ENCODE measurements around the gene SLFN12L. TPM values are rescaled to one million over a fixed set of nuclear protein-coding genes. Genes with fewer than 3 reads are reported as not detected.

Gene SLFN12L
- total RNA-seq, 1 experiment from 2014 or later, result not detected

- Histone ChIP-seq H2AFZ (ENCODE audit: low read length) (no peak overlapping the region), H3K27me3 (ENCODE audit: low read length) (no peaks in the 10 kb centered on the region), H3F3A (ENCODE audit: low read length, unreplicated experiment) (no peaks in the 10 kb centered on the region), H3K4me3 (ENCODE audit: low read length) (no peak overlapping the region), H3K9me3 (ENCODE audit: low read length) (no peaks in the 10 kb centered on the region), H3K36me3 (ENCODE audit: low read depth, low read length) (no peaks in the 10 kb centered on the region), H3K4me1 (ENCODE audit: insufficient read depth, low read length) (no peaks in the 10 kb centered on the region), H3K4me2 (ENCODE audit: low read length) (no peak overlapping the region), H3K27ac (ENCODE audit: low read length) (no peak overlapping the region), H3K9me2 (replicated peaks; ENCODE audit: low read length) (no peaks in the 10 kb centered on the region), H4K20me1 (ENCODE audit: low read length) (no peaks in the 10 kb centered on the region), H3K79me2 (ENCODE audit: low read length) (no peaks in the 10 kb centered on the region), H3K9ac (ENCODE audit: low read length) (no peak overlapping the region)
- DNase-seq, result no peak
- BruUV-seq (replicated peaks), result no TSS peak
- intact Hi-C loops (cut with micrococcal nuclease), result no loop called here
- ChIA-PET CTCF (no interaction called here), POLR2A (ENCODE audit: unreplicated experiment) (no interaction called here)
- ATAC-seq, result no peak
- TF ChIP-seq EZH2phosphoT487 (IDR thresholded peaks at IDR 0.05; ENCODE audit: borderline replicate concordance, low read length) (no peak), EZH2 (IDR thresholded peaks at IDR 0.05; ENCODE audit: low read length, unreplicated experiment) (no peak)
- TF ChIP-seq, protein P1, sequence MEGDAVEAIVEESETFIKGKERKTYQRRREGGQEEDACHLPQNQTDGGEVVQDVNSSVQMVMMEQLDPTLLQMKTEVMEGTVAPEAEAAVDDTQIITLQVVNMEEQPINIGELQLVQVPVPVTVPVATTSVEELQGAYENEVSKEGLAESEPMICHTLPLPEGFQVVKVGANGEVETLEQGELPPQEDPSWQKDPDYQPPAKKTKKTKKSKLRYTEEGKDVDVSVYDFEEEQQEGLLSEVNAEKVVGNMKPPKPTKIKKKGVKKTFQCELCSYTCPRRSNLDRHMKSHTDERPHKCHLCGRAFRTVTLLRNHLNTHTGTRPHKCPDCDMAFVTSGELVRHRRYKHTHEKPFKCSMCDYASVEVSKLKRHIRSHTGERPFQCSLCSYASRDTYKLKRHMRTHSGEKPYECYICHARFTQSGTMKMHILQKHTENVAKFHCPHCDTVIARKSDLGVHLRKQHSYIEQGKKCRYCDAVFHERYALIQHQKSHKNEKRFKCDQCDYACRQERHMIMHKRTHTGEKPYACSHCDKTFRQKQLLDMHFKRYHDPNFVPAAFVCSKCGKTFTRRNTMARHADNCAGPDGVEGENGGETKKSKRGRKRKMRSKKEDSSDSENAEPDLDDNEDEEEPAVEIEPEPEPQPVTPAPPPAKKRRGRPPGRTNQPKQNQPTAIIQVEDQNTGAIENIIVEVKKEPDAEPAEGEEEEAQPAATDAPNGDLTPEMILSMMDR (conservative IDR thresholded peaks at IDR 0.05; ENCODE audit: low read depth, low read length), result no peak
Observed at GRCh38 chr17:35453171-35453570, 84.3 kb downstream of the SLFN12L start.

DNA sequence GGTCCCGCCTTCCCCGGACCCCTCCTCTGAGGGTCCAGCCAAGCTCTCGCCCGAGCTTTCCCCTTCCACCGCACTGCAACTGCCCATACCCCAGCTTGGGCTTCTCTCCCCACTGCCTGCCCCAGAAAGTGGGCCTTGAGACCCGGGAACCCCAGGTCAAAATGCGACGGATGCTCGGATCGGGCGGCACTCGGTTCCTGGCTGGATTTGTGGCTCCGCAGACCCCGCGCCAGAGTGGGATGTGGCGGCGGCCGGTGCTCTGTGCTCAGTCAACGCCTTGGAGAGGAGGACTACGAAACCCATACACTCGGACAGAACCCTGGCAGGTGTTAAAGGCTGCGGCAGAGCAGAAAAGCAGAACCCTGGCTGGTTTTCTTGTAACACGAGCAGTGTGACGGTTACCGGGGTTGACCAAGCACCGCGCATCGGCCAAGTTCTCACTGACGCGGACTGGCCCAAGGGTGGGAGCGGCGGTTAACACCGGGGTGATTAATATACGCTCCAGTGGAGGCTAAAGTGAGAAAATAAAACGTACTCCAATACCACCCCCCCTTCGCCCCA, 88.0 kb downstream of the SLFN12L start:
- Histone ChIP-seq H2AFZ (ENCODE audit: low read length) (no peak overlapping the region), H3K4me3 (ENCODE audit: low read length) (no peak overlapping the region)
- POLR2A ChIA-PET (ENCODE audit: unreplicated experiment), result no interaction called here

GRCh38 chr17:35448899-35449227, 88.6 kb downstream of the SLFN12L start:
- no peak for DNase-seq
- 0 out of 2 replicates have a peak, but pooled peaks cover 4% of the 10 kb centered on the region for H3K4me1 ChIP-seq (ENCODE audit: insufficient read depth, low read length)
- no peaks in the 10 kb centered on the region for H3K9me2 ChIP-seq (replicated peaks; ENCODE audit: low read length)
- H3K36me3 ChIP-seq (ENCODE audit: low read depth, low read length), result no peaks in the 10 kb centered on the region
- CTCF ChIA-PET, result no interaction called here
- TF ChIP-seq EZH2phosphoT487 (IDR thresholded peaks at IDR 0.05; ENCODE audit: borderline replicate concordance, low read length), result no peak
- no peaks in the 10 kb centered on the region for H3F3A ChIP-seq (ENCODE audit: low read length, unreplicated experiment)
- no peak overlapping the region for H3K27ac ChIP-seq (ENCODE audit: low read length)
- BruUV-seq (replicated peaks), result no TSS peak
- H3K79me2 ChIP-seq (ENCODE audit: low read length), result peaks cover 5% of the 10 kb centered on the region; the same call in 1 of the 2 replicates
- peak overlapping the region; percentile 98; the same call in 1 of the 2 replicates for H3K4me2 ChIP-seq (ENCODE audit: low read length)
- H4K20me1 ChIP-seq (ENCODE audit: low read length), result no peaks in the 10 kb centered on the region
- ATAC-seq, result no peak
- H2AFZ ChIP-seq (ENCODE audit: low read length), result peak overlapping the region; percentile 100
- intact Hi-C loops (cut with micrococcal nuclease), result loop anchor here (1.0 kb wide), 1 partner anchor 11 kb away; no protein-coding TSS in a partner anchor
- H3K27me3 ChIP-seq (ENCODE audit: low read length), result no peaks in the 10 kb centered on the region
- H3K9me3 ChIP-seq (ENCODE audit: low read length), result no peaks in the 10 kb centered on the region
- POLR2A ChIA-PET (ENCODE audit: unreplicated experiment), result no interaction called here
- peak overlapping the region; percentile 74 for H3K4me3 ChIP-seq (ENCODE audit: low read length)
- no peak overlapping the region for H3K9ac ChIP-seq (ENCODE audit: low read length)

More for the DNA sequence above, 88.0 kb downstream of the SLFN12L start:
- DNase-seq, result no peak
- Histone ChIP-seq H4K20me1 (ENCODE audit: low read length) (no peaks in the 10 kb centered on the region), H3K36me3 (ENCODE audit: low read depth, low read length) (no peaks in the 10 kb centered on the region), H3K9ac (ENCODE audit: low read length) (no peak overlapping the region), H3K4me1 (ENCODE audit: insufficient read depth, low read length) (0 out of 2 replicates have a peak, but pooled peaks cover 4% of the 10 kb centered on the region), H3K27ac (ENCODE audit: low read length) (no peak overlapping the region), H3K9me2 (replicated peaks; ENCODE audit: low read length) (no peaks in the 10 kb centered on the region), H3K27me3 (ENCODE audit: low read length) (no peaks in the 10 kb centered on the region), H3K79me2 (ENCODE audit: low read length) (peaks cover 5% of the 10 kb centered on the region; the same call in 1 of the 2 replicates), H3K4me2 (ENCODE audit: low read length) (no peak overlapping the region), H3F3A (ENCODE audit: low read length, unreplicated experiment) (no peaks in the 10 kb centered on the region), H3K9me3 (ENCODE audit: low read length) (no peaks in the 10 kb centered on the region)
- CTCF ChIA-PET, result no interaction called here
- TF ChIP-seq EZH2phosphoT487 (IDR thresholded peaks at IDR 0.05; ENCODE audit: borderline replicate concordance, low read length), result no peak
- TF ChIP-seq EZH2 (IDR thresholded peaks at IDR 0.05; ENCODE audit: low read length, unreplicated experiment), result no peak
- TF ChIP-seq, protein P1 (conservative IDR thresholded peaks at IDR 0.05; ENCODE audit: low read depth, low read length), result no peak
- no peak for ATAC-seq
- no TSS peak for BruUV-seq (replicated peaks)
- intact Hi-C loops (cut with micrococcal nuclease), result no loop called here
